NCI-H226 (cell line): ENCODE data around the gene KCTD12.

Experiments used
- DNase-seq: peaks from one replicate; pipeline ENCODE4 v3.0.0-alpha.2; 2015

KCTD12 gene

GRCh38 chr13:76853481-76853880, 32.7 kb downstream of the KCTD12 start:
- peak; percentile 81 for DNase-seq

GRCh38 chr13:76852986-76853385, 33.2 kb downstream of the KCTD12 start:
- peak; percentile 82 for DNase-seq

- DNase-seq: no peak
Measured at GRCh38 chr13:76851961-76852360, 34.2 kb downstream of the KCTD12 start.

- no peak for DNase-seq
Measured at GRCh38 chr13:76849493-76849892, 36.7 kb downstream of the KCTD12 start.

GRCh38 chr13:76848596-76848995, 37.6 kb downstream of the KCTD12 start:
- no peak for DNase-seq

GRCh38 chr13:76846363-76846762, 39.8 kb downstream of the KCTD12 start:
- DNase-seq: no peak

GRCh38 chr13:76845865-76846264, 40.3 kb downstream of the KCTD12 start:
- no peak for DNase-seq

- no peak for DNase-seq
Measured at GRCh38 chr13:76845367-76845766, 40.8 kb downstream of the KCTD12 start.

- DNase-seq: no peak
Measured at GRCh38 chr13:76837801-76838200, 48.4 kb downstream of the KCTD12 start.

- peak; percentile 33 for DNase-seq
Measured at GRCh38 chr13:76836311-76836710, 49.9 kb downstream of the KCTD12 start.

- no peak for DNase-seq
Measured at GRCh38 chr13:76833441-76833954, 52.7 kb downstream of the KCTD12 start.

- no peak for DNase-seq
Measured at GRCh38 chr13:76832258-76832988, 53.8 kb downstream of the KCTD12 start.

- DNase-seq: no peak
Measured at GRCh38 chr13:76830805-76831204, 55.4 kb downstream of the KCTD12 start.
